ENCODE results near the gene LYPD4. TPM values are rescaled to one million over a fixed set of nuclear protein-coding genes. Genes with fewer than 3 reads are reported as not detected.
"Not testable (repeated sequence)": the region's sequence is repeated elsewhere in the genome, so short reads cannot be mapped to it uniquely, and the experiment has no call there.

LYPD4 gene
- total RNA-seq, 2 donors from 2014 or later = 6.6 TPM; not detected in 1

GRCh38 chr19:41793414-41793727, 51.1 kb downstream of the LYPD4 start:
- Histone ChIP-seq H3K36me3 (no peaks in the 10 kb centered on the region), H3K27me3 (replicated peaks; ENCODE audit: insufficient read depth) (no peaks in the 10 kb centered on the region), H3K27ac (no peak overlapping the region), H3K4me1 (replicated peaks) (no peaks in the 10 kb centered on the region), H3K4me3 (no peak overlapping the region), H3K9me3 (no peaks in the 10 kb centered on the region)
- intact Hi-C loops (cut with DNase I) = no loop called here
- TF ChIP-seq POLR2A (IDR thresholded peaks at IDR 0.05) (no peak), POLR2AphosphoS5 (IDR thresholded peaks at IDR 0.05) (no peak)
- WGBS = 3% methylated on average over 1 of the region's 1 CpG
- DNase-seq (ENCODE audit: low spot score) = no peak

GRCh38 chr19:41792513-41793413, 51.7 kb downstream of the LYPD4 start:
- TF ChIP-seq POLR2AphosphoS5 (IDR thresholded peaks at IDR 0.05) (peak; percentile 40), CTCF (IDR thresholded peaks at IDR 0.05) (peak; percentile 33 to 69 (median 56)), POLR2A (IDR thresholded peaks at IDR 0.05) (no peak)
- Histone ChIP-seq H3K9me3 (no peaks in the 10 kb centered on the region), H3K27me3 (replicated peaks; ENCODE audit: insufficient read depth) (no peaks in the 10 kb centered on the region), H3K27ac (no peak overlapping the region), H3K4me3 (no peak overlapping the region), H3K36me3 (no peaks in the 10 kb centered on the region), H3K4me1 (replicated peaks) (no peaks in the 10 kb centered on the region)
- WGBS = 16% methylated on average over 22 of the region's 22 CpGs
- intact Hi-C loops (cut with DNase I) = no loop called here
- peak; percentile 60 for DNase-seq (ENCODE audit: low spot score)

- H3K4me1 ChIP-seq (replicated peaks); DNase-seq (ENCODE audit: low spot score); H3K4me3 ChIP-seq; intact Hi-C loops (cut with DNase I); H3K9me3 ChIP-seq; H3K36me3 ChIP-seq; H3K27me3 ChIP-seq (replicated peaks; ENCODE audit: insufficient read depth); H3K27ac ChIP-seq: not testable (repeated sequence)
- WGBS = 43% methylated on average over 4 of the region's 5 CpGs
Observed at GRCh38 chr19:41789053-41789452, 55.4 kb downstream of the LYPD4 start.

GRCh38 chr19:41788518-41788917, 56.0 kb downstream of the LYPD4 start:
- intact Hi-C loops (cut with DNase I); H3K36me3 ChIP-seq; H3K9me3 ChIP-seq; DNase-seq (ENCODE audit: low spot score); H3K4me3 ChIP-seq; H3K27ac ChIP-seq; H3K27me3 ChIP-seq (replicated peaks; ENCODE audit: insufficient read depth); H3K4me1 ChIP-seq (replicated peaks): not testable (repeated sequence)
- no CpG with 5 or more reads among the region's 1 CpG for WGBS

Small RNA genes within 50 kb of the gene (microRNA-seq; reads per million reads assigned to microRNA genes)
- gene MIR6797 = not detected

Small RNA genes within 50 kb of the gene (small RNA-seq; reads per million reads assigned to genes)
- 0 reads per million in 2 donors for gene MIR6797

Other genes starting within 250 kb of the LYPD4 start
- gene CEACAM4, start 217.6 kb downstream of the LYPD4 start, total RNA-seq = 1 to 10 TPM in 1 of 2 donors, under 1 TPM in 1; 0.59 to 1.0 TPM
- not detected for gene CEACAM7, start 156.4 kb downstream of the LYPD4 start, total RNA-seq
- 1 to 10 TPM in 1 of 2 donors, under 1 TPM in 1; 0.32 to 3.4 TPM for gene CEACAM5, start 136.1 kb downstream of the LYPD4 start, total RNA-seq
- gene CEACAM6, start 89.2 kb downstream of the LYPD4 start, total RNA-seq = 1 to 10 TPM; 2.5 to 6.3 TPM
- under 1 TPM in 1 of 2 donors, not detected in 1; 0.59 TPM for gene CEACAM3, start 48.1 kb downstream of the LYPD4 start, total RNA-seq
- gene DMRTC2, start 359 bp upstream of the LYPD4 start, total RNA-seq = 1 to 10 TPM in 1 of 2 donors, not detected in 1; 9.6 TPM
- 1,000 to 10,000 TPM; 1,179 to 1,248 TPM for gene RPS19, start 15.6 kb upstream of the LYPD4 start, total RNA-seq
- gene CD79A, start 32.6 kb upstream of the LYPD4 start, total RNA-seq = under 1 TPM in 1 of 2 donors, not detected in 1; 0.59 TPM
- gene ARHGEF1, start 38.5 kb upstream of the LYPD4 start, total RNA-seq = 10 to 100 TPM; 57.1 to 65.6 TPM
- 1 to 10 TPM in 1 of 2 donors, under 1 TPM in 1; 0.36 to 1.9 TPM for gene ERFL, start 83.8 kb upstream of the LYPD4 start, total RNA-seq
- gene RABAC1, start 114.6 kb upstream of the LYPD4 start, total RNA-seq = 100 to 1,000 TPM; 153 to 168 TPM
- 1 to 10 TPM in 1 of 2 donors, under 1 TPM in 1; 0.27 to 3.7 TPM for gene ATP1A3, start 149.5 kb upstream of the LYPD4 start, total RNA-seq
- gene GRIK5, start 225.5 kb upstream of the LYPD4 start, total RNA-seq = 10 to 100 TPM in 1 of 2 donors, 1 to 10 TPM in 1; 1.3 to 25.2 TPM
- 10 to 100 TPM; 24.4 to 44.1 TPM for gene ZNF574, start 231.5 kb upstream of the LYPD4 start, total RNA-seq